Adipose tissue (tissue), 3 donors: Measurements from ENCODE around the gene PEAK1. TPM values are rescaled to one million over a fixed set of nuclear protein-coding genes. Genes with fewer than 3 reads are reported as not detected.

Experiments
- H3K27ac ChIP-seq: one replicate; pipeline ENCODE4 v1.5.1; 2013; ENCODE audit warnings: low read depth, low read length
- WGBS, 3 donors: extraction: QIAGEN DNeasy Blood & Tissue Kit; methylation state at CpG; one replicate each; pipeline ENCODE4 v1.1.7; 2013; 5-methylcytosine and 5-hydroxymethylcytosine counted together
- polyA plus RNA-seq, 3 donors: library from polyadenylated mRNA; stranded (reverse); fragments of 200-250 nt; gene quantifications; one replicate each; pipeline ENCODE4 v1.2.3, GENCODE V29; 2013
- donor health status: healthy with polysubstance abuse.
- donor health status: Bipolar disorder and iron deficiency.
- donor health status: healthy.

PEAK1 gene
- polyA plus RNA-seq, 3 donors, result 2.3 to 9.5 (median 4.9) TPM

GRCh38 chr15:77426871-77427270 is 7.0 kb upstream of the PEAK1 start:
- no peak overlapping the region for H3K27ac ChIP-seq
- 83 to 94% (median 87%) methylated on average over 1 of the region's 1 CpG for WGBS, 3 donors

GRCh38 chr15:77426377-77426776 is 6.5 kb upstream of the PEAK1 start:
- H3K27ac ChIP-seq, result no peak overlapping the region

GRCh38 chr15:77425104-77425503 is 5.2 kb upstream of the PEAK1 start:
- 44 to 94% (median 93%) methylated on average over 3 of the region's 3 CpGs for WGBS, 3 donors
- H3K27ac ChIP-seq, result no peak overlapping the region

More at GRCh38 chr15:77426377-77426776, 6.5 kb upstream of the PEAK1 start:
- whole genome bisulfite sequencing, 3 donors, result 66 to 91% (median 90%) methylated on average over 1 of the region's 1 CpG

GRCh38 chr15:77421370-77421700 is 1.4 kb upstream of the PEAK1 start:
- WGBS, 3 donors, result 0 to 2% (median 0%) methylated on average over 3 of the region's 3 CpGs
- H3K27ac ChIP-seq, result no peak overlapping the region

- WGBS, 3 donors, result 0 to 1% (median 1%) methylated on average over 23 to 25 of the region's 25 CpGs
- H3K27ac ChIP-seq, result peak within 1 kb of the TSS; percentile 83
These were observed 886 bp upstream of the PEAK1 start, which contains the start of gene HMG20A for GRCh38 chr15:77420610-77421369. Gene HMG20A, plus strand, starts transcription at chr15:77420888. Its CDS starts 37,520 bp downstream, at chr15:77458408.

- H3K27ac ChIP-seq, result peak overlapping the region; percentile 68
- 1% methylated on average over 48 to 72 of the region's 72 CpGs for WGBS, 3 donors
These were observed 703 bp downstream of the PEAK1 start for GRCh38 chr15:77418966-77419835.

- no peak overlapping the region for H3K27ac ChIP-seq
- WGBS, 3 donors, result 41 to 53% (median 45%) methylated on average over 8 of the region's 8 CpGs
These were observed 1.4 kb downstream of the PEAK1 start for GRCh38 chr15:77418391-77418965.

- 59 to 78% (median 76%) methylated on average over 3 of the region's 3 CpGs for WGBS, 3 donors
- no peak overlapping the region for H3K27ac ChIP-seq
These were observed 2.3 kb downstream of the PEAK1 start for GRCh38 chr15:77417602-77418001.

- H3K27ac ChIP-seq, result no peak overlapping the region
- 0 to 80% (median 76%) methylated on average over 1 of the region's 1 CpG for WGBS, 3 donors
These were observed 3.0 kb downstream of the PEAK1 start for GRCh38 chr15:77416954-77417353.

GRCh38 chr15:77416148-77416455 is 3.8 kb downstream of the PEAK1 start:
- no peak overlapping the region for H3K27ac ChIP-seq
- WGBS, 3 donors, result 27 to 80% (median 38%) methylated on average over 2 of the region's 2 CpGs

- H3K27ac ChIP-seq, result no peak overlapping the region
- WGBS, 3 donors, result 68 to 85% (median 74%) methylated on average over 4 of the region's 4 CpGs
These were observed 4.3 kb downstream of the PEAK1 start for GRCh38 chr15:77415450-77416147.

GRCh38 chr15:77414789-77415442 is 5.0 kb downstream of the PEAK1 start:
- no peak overlapping the region for H3K27ac ChIP-seq
- 82 to 85% (median 84%) methylated on average over 2 of the region's 2 CpGs for WGBS, 3 donors

GRCh38 chr15:77413699-77414349 is 6.1 kb downstream of the PEAK1 start:
- 90 to 96% (median 96%) methylated on average over 4 of the region's 4 CpGs for WGBS, 3 donors
- no peak overlapping the region for H3K27ac ChIP-seq

GRCh38 chr15:77412972-77413698 is 6.8 kb downstream of the PEAK1 start:
- WGBS, 3 donors, result 41 to 61% (median 58%) methylated on average over 2 of the region's 2 CpGs
- no peak overlapping the region for H3K27ac ChIP-seq

GRCh38 chr15:77411619-77411976 is 8.3 kb downstream of the PEAK1 start:
- H3K27ac ChIP-seq, result no peak overlapping the region
- 71 to 99% (median 97%) methylated on average over 3 of the region's 3 CpGs for WGBS, 3 donors

- no peak overlapping the region for H3K27ac ChIP-seq
- WGBS, 3 donors, result 33 to 90% (median 82%) methylated on average over 7 of the region's 7 CpGs
These were observed 8.9 kb downstream of the PEAK1 start for GRCh38 chr15:77410701-77411618.
